AG10803 (cell line): ENCODE data around the gene AGR3.

Experiments
- DNase-seq: peaks from one replicate; pipeline ENCODE4 v3.0.0; 2010; ENCODE audit warnings: low read depth
- H3K4me3 ChIP-seq: 2 replicates; pipeline ENCODE4 v1.5.1; 2011; ENCODE audit warnings: mild to moderate bottlenecking, low read length, control low read depth
- TF ChIP-seq, protein P1 (sequence below): conservative IDR thresholded peaks from 2 replicates; pipeline ENCODE4 v1.5.1; 2011; ENCODE audit warnings: mild to moderate bottlenecking, low read length, control low read depth, inconsistent platforms

The AGR3 gene

DNA sequence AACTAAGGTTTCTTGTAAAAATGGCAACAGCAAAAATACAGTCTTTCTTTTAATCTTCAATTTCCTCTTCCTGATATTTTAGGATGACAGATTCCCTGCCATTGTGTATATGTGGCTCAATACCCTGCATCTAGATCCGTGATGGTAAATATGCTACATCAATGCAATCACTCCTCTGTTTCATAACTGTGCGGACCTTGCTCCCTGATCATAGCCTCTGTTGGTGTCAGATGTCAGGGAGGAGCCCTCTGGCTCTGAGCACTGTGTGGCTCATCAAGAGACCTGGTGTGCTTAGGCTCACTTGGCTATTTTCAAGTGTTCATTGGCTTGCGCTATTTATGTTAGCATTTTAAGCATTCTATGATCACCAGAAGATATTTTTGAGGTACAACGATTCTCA lies 33.0 kb upstream of the AGR3 start:
- no peak for DNase-seq
- TF ChIP-seq, protein P1, sequence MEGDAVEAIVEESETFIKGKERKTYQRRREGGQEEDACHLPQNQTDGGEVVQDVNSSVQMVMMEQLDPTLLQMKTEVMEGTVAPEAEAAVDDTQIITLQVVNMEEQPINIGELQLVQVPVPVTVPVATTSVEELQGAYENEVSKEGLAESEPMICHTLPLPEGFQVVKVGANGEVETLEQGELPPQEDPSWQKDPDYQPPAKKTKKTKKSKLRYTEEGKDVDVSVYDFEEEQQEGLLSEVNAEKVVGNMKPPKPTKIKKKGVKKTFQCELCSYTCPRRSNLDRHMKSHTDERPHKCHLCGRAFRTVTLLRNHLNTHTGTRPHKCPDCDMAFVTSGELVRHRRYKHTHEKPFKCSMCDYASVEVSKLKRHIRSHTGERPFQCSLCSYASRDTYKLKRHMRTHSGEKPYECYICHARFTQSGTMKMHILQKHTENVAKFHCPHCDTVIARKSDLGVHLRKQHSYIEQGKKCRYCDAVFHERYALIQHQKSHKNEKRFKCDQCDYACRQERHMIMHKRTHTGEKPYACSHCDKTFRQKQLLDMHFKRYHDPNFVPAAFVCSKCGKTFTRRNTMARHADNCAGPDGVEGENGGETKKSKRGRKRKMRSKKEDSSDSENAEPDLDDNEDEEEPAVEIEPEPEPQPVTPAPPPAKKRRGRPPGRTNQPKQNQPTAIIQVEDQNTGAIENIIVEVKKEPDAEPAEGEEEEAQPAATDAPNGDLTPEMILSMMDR = no peak
- H3K4me3 ChIP-seq = no peak overlapping the region

DNA sequence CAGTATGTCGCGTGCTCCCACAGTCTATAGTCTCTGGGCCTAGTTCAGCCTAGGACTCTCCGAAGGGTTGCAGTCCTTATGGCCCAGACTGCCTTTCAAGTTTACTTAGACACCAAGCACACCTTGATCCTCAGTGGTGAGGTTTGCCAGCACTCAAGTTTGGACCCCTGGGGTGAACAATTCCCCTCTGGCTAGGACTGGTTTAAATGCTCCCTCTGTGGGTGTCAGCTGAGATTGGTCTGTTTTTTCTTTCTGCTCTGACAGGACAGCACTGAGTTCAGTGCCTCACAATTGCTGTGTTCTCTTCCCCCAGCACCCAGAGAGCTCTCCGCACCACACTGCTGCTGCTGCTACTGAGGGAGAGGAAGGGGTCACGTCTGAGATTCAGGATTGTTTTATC lies 31.9 kb upstream of the AGR3 start:
- no peak for DNase-seq
- TF ChIP-seq, protein P1 = no peak
- no peak overlapping the region for H3K4me3 ChIP-seq

DNA sequence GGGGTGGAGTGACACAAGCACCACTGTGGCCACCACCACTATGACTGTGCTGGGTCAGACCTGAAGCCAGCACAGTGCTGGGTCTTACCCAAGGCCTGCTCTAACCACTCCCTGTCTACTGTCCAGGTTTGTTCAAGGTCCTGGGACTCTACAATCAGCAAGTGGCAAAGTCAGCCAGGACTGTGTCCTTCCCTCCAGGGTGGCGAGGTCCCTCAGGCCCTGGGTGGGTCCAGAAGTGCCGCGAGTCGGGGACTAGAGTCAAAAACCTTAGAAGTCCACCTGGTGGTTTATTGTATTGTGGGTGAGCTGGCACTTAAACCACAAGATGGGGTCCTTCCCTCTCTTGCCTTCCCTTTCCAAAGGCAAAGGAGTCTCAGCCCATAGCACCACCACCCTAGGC lies 30.8 kb upstream of the AGR3 start:
- TF ChIP-seq, protein P1 = no peak
- H3K4me3 ChIP-seq = no peak overlapping the region
- DNase-seq = no peak

DNA sequence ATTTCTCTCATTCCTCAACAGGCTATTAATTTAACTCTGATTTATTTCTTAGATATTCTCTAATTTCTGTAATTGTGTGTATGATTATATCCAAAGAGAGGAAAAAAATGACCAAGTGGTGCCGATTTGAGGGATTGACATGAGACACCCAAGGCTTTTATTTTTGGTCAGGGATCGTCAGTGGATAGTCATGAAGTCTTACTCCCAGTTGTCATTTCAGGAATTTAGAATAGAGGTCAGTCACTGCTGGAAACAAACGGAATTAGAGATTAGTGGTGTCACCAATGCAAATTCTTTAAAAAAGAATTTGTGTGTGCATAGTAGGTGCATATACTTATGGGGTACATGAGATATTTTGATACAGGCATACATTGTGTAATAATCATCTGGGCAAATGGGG lies 26.8 kb upstream of the AGR3 start:
- TF ChIP-seq, protein P1 = no peak
- no peak for DNase-seq
- H3K4me3 ChIP-seq = no peak overlapping the region

DNA sequence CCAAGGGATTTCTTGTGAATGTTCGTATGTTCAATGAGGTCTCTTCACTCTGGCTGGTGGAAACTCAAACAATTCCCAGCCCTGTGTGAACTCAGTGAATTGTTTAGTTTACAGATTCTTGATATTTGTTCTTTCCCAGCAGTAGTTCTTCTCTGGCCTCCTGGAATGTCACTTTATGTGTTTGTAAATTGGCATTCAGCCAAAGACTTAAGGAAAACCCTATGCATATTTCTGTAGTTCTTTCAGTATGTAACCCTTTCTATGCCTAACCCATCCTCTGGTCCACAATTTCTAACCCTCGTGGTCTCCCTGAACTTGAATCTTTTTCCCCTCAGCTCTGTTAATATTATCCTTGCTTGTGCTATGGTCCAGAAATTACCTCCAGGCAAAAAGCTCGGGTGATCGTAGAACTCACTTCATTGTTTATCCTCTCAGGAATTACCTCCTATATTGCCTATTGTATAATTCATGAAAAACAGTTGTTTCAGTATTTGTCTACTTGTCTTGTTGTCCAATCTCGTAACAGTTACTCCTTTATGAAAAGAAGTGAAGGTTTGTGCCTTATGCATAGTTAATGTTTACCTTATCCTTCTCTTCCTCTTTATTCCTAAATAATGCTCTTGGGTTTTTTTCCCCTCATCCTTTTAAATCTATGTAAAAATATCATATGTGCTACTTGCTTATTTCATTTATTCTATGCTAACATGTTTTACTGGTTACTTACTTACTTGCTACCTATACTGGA lies 23.7 kb upstream of the AGR3 start:
- TF ChIP-seq, protein P1 = no peak
- DNase-seq = peak; percentile 13
- no peak overlapping the region for H3K4me3 ChIP-seq

DNA sequence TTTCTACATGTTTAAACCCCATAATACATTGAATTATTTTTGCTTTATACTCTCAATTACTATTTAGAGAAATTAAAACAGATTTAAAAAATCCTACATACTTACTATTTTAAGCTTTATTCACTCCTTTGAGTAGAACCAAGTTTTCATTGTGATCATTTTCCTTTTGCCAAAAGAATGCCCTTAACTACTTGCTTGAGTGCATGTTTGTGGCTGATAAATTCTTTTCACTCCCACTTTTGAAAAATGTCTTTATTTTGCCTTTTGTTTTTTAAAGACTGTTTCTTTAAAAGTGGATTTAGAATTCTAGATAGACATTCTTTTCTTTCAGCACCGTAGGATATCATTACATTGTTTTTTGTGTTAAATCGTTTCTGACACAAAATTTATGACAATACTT lies 22.3 kb upstream of the AGR3 start:
- peak; percentile 37 for DNase-seq
- TF ChIP-seq, protein P1 = no peak
- H3K4me3 ChIP-seq = no peak overlapping the region

DNA sequence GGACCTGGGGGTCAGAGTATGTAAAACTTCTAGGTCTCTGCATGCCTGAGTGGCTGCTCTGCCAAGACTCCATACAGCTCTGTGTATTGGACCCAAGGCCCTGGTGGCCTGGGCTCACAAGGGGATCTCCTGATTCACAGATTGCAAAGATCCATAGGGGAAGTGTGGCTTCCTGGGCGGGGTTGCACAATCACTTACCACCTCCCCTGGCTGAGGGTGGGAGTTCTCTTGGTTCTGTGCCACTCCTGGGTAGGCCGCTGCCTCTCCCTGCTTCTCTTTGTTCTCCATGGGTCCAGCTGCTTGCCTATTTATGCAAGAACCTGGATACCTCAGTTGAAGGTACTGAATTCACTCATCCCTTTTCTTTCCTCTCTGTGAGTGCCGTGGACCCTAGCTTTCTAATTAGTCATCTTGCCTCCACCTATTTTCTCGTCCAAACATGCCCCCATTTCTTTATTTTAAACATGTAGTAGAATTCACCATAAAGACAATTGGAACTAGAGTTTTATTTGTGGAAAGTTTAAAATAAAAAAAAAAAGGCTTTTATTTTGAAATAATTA lies 18.5 kb upstream of the AGR3 start:
- no peak for DNase-seq
- TF ChIP-seq, protein P1 = no peak
- H3K4me3 ChIP-seq = no peak overlapping the region
